ENCODE data around the gene PARVA. TPM values are rescaled to one million over a fixed set of nuclear protein-coding genes. Genes with fewer than 3 reads are reported as not detected.

The PARVA gene
- total and polyA plus RNA-seq, 2 of the 4 experiments (the other 2 are of a cell fraction), result 65.2 to 80.2 TPM

- Histone ChIP-seq H2BK15ac (ENCODE audit: low read depth, low read length) (no peak overlapping the region), H2BK120ac (ENCODE audit: low read depth, low read length) (no peak overlapping the region), H3K18ac (ENCODE audit: low read depth, low read length) (no peak overlapping the region), H3K4me3 (ENCODE audit: insufficient read depth, low read depth, low read length) (no peak overlapping the region), H3K79me1 (ENCODE audit: low read depth in 1 of 2, low read length in 2 of 2) (no peaks in the 10 kb centered on the region), H4K8ac (ENCODE audit: low read depth in 2 of 2, low read length in 2 of 2) (no peak overlapping the region), H3K9me3 (ENCODE audit: control insufficient read depth, insufficient read depth, low read length) (peaks cover 2% of the 10 kb centered on the region; the same call in 1 of the 2 replicates), H3K23ac (ENCODE audit: low read depth, low read length) (no peak overlapping the region), H2BK20ac (ENCODE audit: low read depth, low read length) (no peak overlapping the region), H3K9me1 (ENCODE audit: insufficient read depth, low read length) (peaks cover 4% of the 10 kb centered on the region; the same call in 1 of the 2 replicates), H3K36me3 (ENCODE audit: control insufficient read depth, insufficient read depth, low read length) (no peaks in the 10 kb centered on the region), H3K4me1 (ENCODE audit: control insufficient read depth, insufficient read depth, low read length) (peaks cover 14% of the 10 kb centered on the region), H3K4ac (ENCODE audit: low read depth, low read length) (no peak overlapping the region), H3K27ac (ENCODE audit: insufficient read depth, low read length) (no peak overlapping the region), H2AFZ (replicated peaks; ENCODE audit: low read length, poor library complexity) (no peak overlapping the region), H3K56ac (ENCODE audit: extremely low read depth, insufficient read depth, low read length) (no peak overlapping the region), H4K20me1 (ENCODE audit: insufficient read depth, low read length) (no peaks in the 10 kb centered on the region), H2AK9ac (replicated peaks; ENCODE audit: low read depth, low read length, poor library complexity) (no peak overlapping the region), H3K27me3 (ENCODE audit: control insufficient read depth, insufficient read depth, low read length) (no peaks in the 10 kb centered on the region), H4K5ac (ENCODE audit: low read depth, low read length) (no peak overlapping the region), H4K91ac (ENCODE audit: insufficient read depth, low read depth, low read length) (no peak overlapping the region), H3K4me2 (ENCODE audit: low read depth, low read length) (no peak overlapping the region), H2AK5ac (ENCODE audit: low read depth, low read length) (no peak overlapping the region), H3K9ac (ENCODE audit: low read depth, low read length) (no peak overlapping the region), H2BK5ac (ENCODE audit: low read depth, low read length, poor library complexity, severe bottlenecking) (no peak overlapping the region), H3K14ac (replicated peaks; ENCODE audit: low read depth, low read length) (no peak overlapping the region)
- no peak for TF ChIP-seq POLR2A (IDR thresholded peaks at IDR 0.05; ENCODE audit: low read depth, low read length)
- no peak for TF ChIP-seq USF2 (IDR thresholded peaks at IDR 0.05; ENCODE audit: low read depth, low read length)
- TF ChIP-seq RFX5 (IDR thresholded peaks at IDR 0.05; ENCODE audit: low read depth, low read length), result no peak
- no peak for TF ChIP-seq ELK1 (IDR thresholded peaks at IDR 0.05; ENCODE audit: borderline replicate concordance, low read depth, low read length)
- TF ChIP-seq CTCF (conservative IDR thresholded peaks at IDR 0.05; ENCODE audit: low read depth, low read length), result no peak
- TF ChIP-seq BHLHE40 (IDR thresholded peaks at IDR 0.05; ENCODE audit: low read depth, low read length), result no peak
- TF ChIP-seq MXI1 (IDR thresholded peaks at IDR 0.05; ENCODE audit: borderline replicate concordance, low read depth, low read length), result no peak
- no peak for TF ChIP-seq SMC3 (IDR thresholded peaks at IDR 0.05; ENCODE audit: low read depth, low read length)
- TF ChIP-seq CHD1 (IDR thresholded peaks at IDR 0.05; ENCODE audit: low read depth, low read length), result no peak
- no peak for TF ChIP-seq CEBPB (IDR thresholded peaks at IDR 0.05; ENCODE audit: low read depth, low read length)
- TF ChIP-seq RCOR1 (IDR thresholded peaks at IDR 0.05; ENCODE audit: insufficient replicate concordance, low read length), result no peak
- no peak for TF ChIP-seq FOS (IDR thresholded peaks at IDR 0.05; ENCODE audit: low read depth, low read length)
- no peak for TF ChIP-seq MAFK (IDR thresholded peaks at IDR 0.05; ENCODE audit: low read depth, low read length)
- no peak for TF ChIP-seq RAD21 (IDR thresholded peaks at IDR 0.05; ENCODE audit: low read length)
- no peak for TF ChIP-seq MAZ (IDR thresholded peaks at IDR 0.05; ENCODE audit: borderline replicate concordance, low read depth, low read length)
- TF ChIP-seq NFE2L2 (IDR thresholded peaks at IDR 0.05; ENCODE audit: low read depth, low read length), result no peak
- dilution Hi-C loops (cut with HindIII; ENCODE audit: low sequenced_read_pairs, unreplicated experiment), result no loop called here
- no peak for ATAC-seq (ENCODE audit: low read depth)
- in situ Hi-C loops (cut with MboI; ENCODE audit: low sequenced_read_pairs), result no loop called here
- intact Hi-C loops (cut with micrococcal nuclease), result no loop called here
- POLR2A ChIA-PET (ENCODE audit: unreplicated experiment), result no interaction called here
- no CpG with 5 or more reads among the region's 1 CpG for WGBS, 2 experiments (ENCODE audit: extremely low coverage in 2 of 2, insufficient read length in 1 of 2)
- no TSS peak for BruUV-seq (replicated peaks)
- DNase-seq, result no peak
- CTCF ChIA-PET, result interaction anchor here (0.7 kb wide), 1 partner anchor 193 kb away, joined by 4 read pairs; no protein-coding TSS in a partner anchor
Observed at GRCh38 chr11:12554122-12554521, 176.8 kb downstream of the PARVA start.
